A673 (cell line): ENCODE data around the gene VPS51.

Source experiments
- CTCF ChIP-seq: fragments of 300-800, 200-600 bp; sonication (generic); conservative IDR thresholded peaks from 2 replicates; pipeline ENCODE4 v1.5.1; 2017; ENCODE audit warnings: low read depth, mild to moderate bottlenecking, antibody characterized with exemption, low read length, moderate library complexity, mixed read lengths
- EZH2 ChIP-seq: fragments of 200-600 bp; sonication (generic); IDR thresholded peaks from 2 replicates; pipeline ENCODE4 v1.6.1; 2017; ENCODE audit warnings: borderline replicate concordance, low read depth, mild to moderate bottlenecking, mixed read lengths, antibody characterized with exemption, low read length; ENCODE audit not compliant: poor library complexity, severe bottlenecking

GRCh38 chr11:65096926-65097325 lies 912 bp downstream of the VPS51 start:
- TF ChIP-seq CTCF: no peak
- TF ChIP-seq EZH2: no peak
